Uterus (tissue), 2 donors: ENCODE data around the gene COX10.

Source experiments
- POLR2A ChIP-seq, 2 donors: fragments of 450-650 bp; IDR thresholded peaks; one replicate each; pipeline ENCODE4 v1.6.1; 2016; ENCODE audit warnings: antibody characterized with exemption in 2 of 2, mild to moderate bottlenecking in 1 of 2, moderate library complexity in 1 of 2
- TF ChIP-seq, protein P1 (sequence below), 4 experiments: fragments of 200-600 bp in 2 of 4; fragments of 450-650 bp in 2 of 4; sonication (generic) in 2 of 4; IDR thresholded peaks; one replicate each; pipeline ENCODE4 v1.5.1; 2016 to 2019; ENCODE audit warnings: antibody characterized with exemption in 4 of 4, mild to moderate bottlenecking in 2 of 4, moderate library complexity in 1 of 4

DNA sequence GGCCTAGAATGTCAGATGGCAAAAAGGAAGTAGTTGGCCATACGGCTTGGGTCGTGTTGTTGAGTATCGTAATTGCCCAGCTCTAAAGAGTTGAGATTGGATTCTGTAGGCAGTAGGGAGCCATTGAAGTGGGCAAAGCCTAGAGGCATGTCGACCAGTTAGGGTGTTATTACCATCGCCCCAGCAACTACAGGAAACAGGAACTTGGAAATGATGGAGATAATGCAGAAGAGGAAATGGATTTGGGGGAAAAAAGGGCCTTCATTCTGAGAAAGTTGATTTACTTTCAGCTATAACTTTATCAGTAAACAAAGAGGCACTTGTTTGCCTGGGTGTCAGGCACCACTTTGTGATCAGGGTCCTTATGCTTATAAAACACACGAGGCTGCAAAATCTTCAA lies 52.6 kb downstream of the COX10 start:
- TF ChIP-seq, protein P1, sequence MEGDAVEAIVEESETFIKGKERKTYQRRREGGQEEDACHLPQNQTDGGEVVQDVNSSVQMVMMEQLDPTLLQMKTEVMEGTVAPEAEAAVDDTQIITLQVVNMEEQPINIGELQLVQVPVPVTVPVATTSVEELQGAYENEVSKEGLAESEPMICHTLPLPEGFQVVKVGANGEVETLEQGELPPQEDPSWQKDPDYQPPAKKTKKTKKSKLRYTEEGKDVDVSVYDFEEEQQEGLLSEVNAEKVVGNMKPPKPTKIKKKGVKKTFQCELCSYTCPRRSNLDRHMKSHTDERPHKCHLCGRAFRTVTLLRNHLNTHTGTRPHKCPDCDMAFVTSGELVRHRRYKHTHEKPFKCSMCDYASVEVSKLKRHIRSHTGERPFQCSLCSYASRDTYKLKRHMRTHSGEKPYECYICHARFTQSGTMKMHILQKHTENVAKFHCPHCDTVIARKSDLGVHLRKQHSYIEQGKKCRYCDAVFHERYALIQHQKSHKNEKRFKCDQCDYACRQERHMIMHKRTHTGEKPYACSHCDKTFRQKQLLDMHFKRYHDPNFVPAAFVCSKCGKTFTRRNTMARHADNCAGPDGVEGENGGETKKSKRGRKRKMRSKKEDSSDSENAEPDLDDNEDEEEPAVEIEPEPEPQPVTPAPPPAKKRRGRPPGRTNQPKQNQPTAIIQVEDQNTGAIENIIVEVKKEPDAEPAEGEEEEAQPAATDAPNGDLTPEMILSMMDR (IDR thresholded peaks at IDR 0.05) = no peak
- TF ChIP-seq POLR2A (IDR thresholded peaks at IDR 0.05) = no peak
